ENCODE results near the gene DYNLL2.
"Not testable (repeated sequence)": the region's sequence is repeated elsewhere in the genome, so short reads cannot be mapped to it uniquely, and the experiment has no call there.

The DYNLL2 gene

DNA sequence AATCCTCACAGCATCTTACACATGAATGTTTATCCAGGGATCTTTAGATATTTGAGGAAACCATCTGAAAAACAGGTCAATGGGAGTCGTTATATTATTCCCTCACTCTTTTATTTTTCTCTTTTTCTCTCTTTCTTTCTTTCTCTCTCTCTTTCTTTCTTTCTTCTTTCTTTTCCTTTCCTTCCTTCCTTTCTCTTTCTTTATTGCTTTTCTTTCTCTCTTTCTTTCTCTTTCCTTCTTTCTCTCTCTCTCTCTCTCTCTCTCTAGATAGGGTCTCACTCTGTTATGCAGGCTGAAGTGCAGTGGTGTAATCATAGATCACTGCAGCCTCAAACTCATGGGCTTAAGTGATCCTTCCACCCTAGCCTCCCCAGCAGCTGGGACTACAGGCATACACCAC, 44.6 kb downstream of the DYNLL2 start:
- Histone ChIP-seq H2AFZ (ENCODE audit: low read length, unreplicated experiment) (no peak overlapping the region), H3K27me3 (ENCODE audit: insufficient read depth, low read length) (peaks cover 62% of the 10 kb centered on the region), H3K79me2 (ENCODE audit: control insufficient read depth, insufficient read depth, low read length, unreplicated experiment) (no peaks in the 10 kb centered on the region), H3K27ac (ENCODE audit: low read depth, low read length) (no peak overlapping the region), H3K4me1 (ENCODE audit: control insufficient read depth, insufficient read depth, low read length, unreplicated experiment) (no peaks in the 10 kb centered on the region), H3K4me3 (ENCODE audit: low read depth, low read length) (no peak overlapping the region), H3K36me3 (ENCODE audit: insufficient read depth, low read length) (no peaks in the 10 kb centered on the region)

DNA sequence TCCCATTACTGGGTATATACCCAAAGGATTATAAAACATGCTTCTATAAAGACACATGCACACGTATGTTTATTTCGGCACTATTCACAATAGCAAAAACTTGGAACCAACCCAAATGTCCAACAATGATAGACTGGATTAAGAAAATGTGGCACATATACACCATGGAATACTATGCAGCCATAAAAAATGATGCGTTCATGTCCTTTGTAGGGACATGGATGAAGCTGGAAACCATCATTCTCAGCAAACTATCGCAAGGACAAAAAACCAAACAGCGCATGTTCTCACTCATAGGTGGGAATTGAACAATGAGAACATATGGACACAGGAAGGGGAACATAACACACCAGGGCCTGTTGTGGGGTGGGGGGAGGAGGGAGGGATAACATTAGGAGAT, 49.5 kb downstream of the DYNLL2 start:
- not testable (repeated sequence) for H2AFZ ChIP-seq (ENCODE audit: low read length, unreplicated experiment); H3K4me3 ChIP-seq (ENCODE audit: low read depth, low read length); H3K27ac ChIP-seq (ENCODE audit: low read depth, low read length); H3K4me1 ChIP-seq (ENCODE audit: control insufficient read depth, insufficient read depth, low read length, unreplicated experiment); H3K36me3 ChIP-seq (ENCODE audit: insufficient read depth, low read length); H3K79me2 ChIP-seq (ENCODE audit: control insufficient read depth, insufficient read depth, low read length, unreplicated experiment)
- H3K27me3 ChIP-seq (ENCODE audit: insufficient read depth, low read length): peaks cover 72% of the 10 kb centered on the region

DNA sequence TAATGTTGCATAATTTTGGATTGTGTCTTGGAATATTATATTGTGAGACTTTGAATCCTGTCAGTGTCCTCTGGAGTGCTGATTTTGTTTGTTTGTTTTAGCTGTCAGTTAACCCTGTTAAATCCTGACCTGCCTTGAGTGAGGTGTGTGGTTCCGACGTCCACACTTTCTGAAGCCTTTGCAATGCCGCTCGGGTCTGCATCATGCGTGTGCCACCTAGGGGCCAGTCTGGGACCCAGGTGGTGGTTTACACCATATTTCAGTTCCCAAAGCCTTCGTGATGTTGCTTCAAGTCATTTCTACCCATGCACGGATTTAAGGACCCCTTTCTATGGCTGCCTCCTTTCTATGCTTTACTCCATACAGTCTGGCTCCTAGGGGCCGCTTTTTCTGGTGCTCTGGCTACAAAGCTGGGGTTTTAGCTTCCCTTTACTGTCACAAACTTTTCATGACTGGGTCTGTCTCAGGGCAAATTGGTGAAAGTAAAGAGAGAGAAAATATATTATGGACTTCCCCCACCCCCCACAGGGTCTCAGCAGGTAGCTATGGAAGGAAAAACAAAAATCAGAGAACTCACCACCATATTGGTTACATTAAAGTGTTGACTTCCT, 53.6 kb downstream of the DYNLL2 start:
- Histone ChIP-seq H3K27me3 (ENCODE audit: insufficient read depth, low read length) (peaks cover 80% of the 10 kb centered on the region), H3K36me3 (ENCODE audit: insufficient read depth, low read length) (no peaks in the 10 kb centered on the region), H2AFZ (ENCODE audit: low read length, unreplicated experiment) (no peak overlapping the region), H3K4me3 (ENCODE audit: low read depth, low read length) (no peak overlapping the region), H3K4me1 (ENCODE audit: control insufficient read depth, insufficient read depth, low read length, unreplicated experiment) (no peaks in the 10 kb centered on the region), H3K79me2 (ENCODE audit: control insufficient read depth, insufficient read depth, low read length, unreplicated experiment) (no peaks in the 10 kb centered on the region), H3K27ac (ENCODE audit: low read depth, low read length) (no peak overlapping the region)

DNA sequence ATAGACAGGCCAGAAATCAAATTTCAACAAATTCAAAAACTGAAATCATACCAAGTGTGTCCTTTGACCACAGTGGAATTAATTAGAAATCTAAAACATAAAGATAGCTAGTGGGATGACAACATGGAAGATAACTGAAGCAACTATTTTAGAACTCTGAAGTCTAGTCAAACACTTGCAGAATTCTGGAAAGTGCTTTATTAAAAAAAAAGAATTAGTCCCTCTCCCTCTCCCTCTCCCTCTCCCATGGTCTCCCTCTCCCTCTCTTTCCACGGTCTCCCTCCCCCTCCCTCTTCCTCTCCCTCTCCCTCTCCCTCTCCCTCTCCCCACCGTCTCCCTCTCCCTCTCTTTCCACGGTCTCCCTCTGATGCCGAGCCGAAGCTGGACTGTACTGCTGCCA, 58.3 kb downstream of the DYNLL2 start:
- Histone ChIP-seq H3K4me3 (ENCODE audit: low read depth, low read length) (no peak overlapping the region), H3K27me3 (ENCODE audit: insufficient read depth, low read length) (peaks cover 79% of the 10 kb centered on the region), H3K36me3 (ENCODE audit: insufficient read depth, low read length) (no peaks in the 10 kb centered on the region), H2AFZ (ENCODE audit: low read length, unreplicated experiment) (no peak overlapping the region), H3K27ac (ENCODE audit: low read depth, low read length) (no peak overlapping the region), H3K79me2 (ENCODE audit: control insufficient read depth, insufficient read depth, low read length, unreplicated experiment) (no peaks in the 10 kb centered on the region), H3K4me1 (ENCODE audit: control insufficient read depth, insufficient read depth, low read length, unreplicated experiment) (no peaks in the 10 kb centered on the region)

DNA sequence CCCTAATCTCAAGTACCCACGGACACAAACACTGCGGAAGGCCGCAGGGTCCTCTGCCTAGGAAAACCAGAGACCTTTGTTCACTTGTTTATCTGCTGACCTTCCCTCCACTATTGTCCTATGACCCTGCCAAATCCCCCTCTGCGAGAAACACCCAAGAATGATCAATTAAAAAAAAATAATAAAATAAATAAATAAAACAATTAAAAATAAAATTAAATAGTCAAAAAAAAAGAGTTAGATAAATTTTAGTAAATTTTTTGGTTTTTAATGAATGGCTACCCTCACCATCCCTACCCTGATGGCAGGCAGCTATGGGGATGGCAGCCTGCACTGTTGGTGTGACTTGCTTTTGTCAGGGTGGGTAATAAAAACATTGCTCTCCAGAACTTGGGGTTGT, 60.1 kb downstream of the DYNLL2 start:
- not testable (repeated sequence) for H2AFZ ChIP-seq (ENCODE audit: low read length, unreplicated experiment); H3K27ac ChIP-seq (ENCODE audit: low read depth, low read length); H3K79me2 ChIP-seq (ENCODE audit: control insufficient read depth, insufficient read depth, low read length, unreplicated experiment); H3K36me3 ChIP-seq (ENCODE audit: insufficient read depth, low read length); H3K4me3 ChIP-seq (ENCODE audit: low read depth, low read length); H3K4me1 ChIP-seq (ENCODE audit: control insufficient read depth, insufficient read depth, low read length, unreplicated experiment)
- H3K27me3 ChIP-seq (ENCODE audit: insufficient read depth, low read length): peaks cover 79% of the 10 kb centered on the region

DNA sequence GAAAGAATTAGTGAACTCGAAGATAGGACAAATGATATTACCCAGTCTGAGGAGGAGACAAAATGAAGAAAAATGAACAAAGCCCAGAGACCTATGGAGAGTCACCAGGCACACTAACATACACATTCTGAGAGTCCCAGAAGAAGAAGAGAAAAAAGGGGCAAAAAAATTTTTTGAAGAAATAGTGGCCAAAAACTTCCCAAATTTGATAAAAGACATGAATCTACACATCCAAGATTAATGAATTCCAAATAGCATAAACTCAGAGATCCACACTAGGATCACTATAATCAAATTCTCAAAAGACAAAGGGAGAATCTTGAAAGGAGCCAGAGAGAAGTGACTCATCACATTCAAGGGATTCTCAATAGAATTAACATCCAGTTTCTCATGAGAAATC, 61.6 kb downstream of the DYNLL2 start:
- Histone ChIP-seq H3K27me3 (ENCODE audit: insufficient read depth, low read length) (peaks cover 79% of the 10 kb centered on the region), H3K79me2 (ENCODE audit: control insufficient read depth, insufficient read depth, low read length, unreplicated experiment) (no peaks in the 10 kb centered on the region), H2AFZ (ENCODE audit: low read length, unreplicated experiment) (no peak overlapping the region), H3K27ac (ENCODE audit: low read depth, low read length) (no peak overlapping the region), H3K36me3 (ENCODE audit: insufficient read depth, low read length) (no peaks in the 10 kb centered on the region), H3K4me3 (ENCODE audit: low read depth, low read length) (no peak overlapping the region), H3K4me1 (ENCODE audit: control insufficient read depth, insufficient read depth, low read length, unreplicated experiment) (no peaks in the 10 kb centered on the region)

Measured in ACC112 (cell line).